H9 (cell line): Measurements from ENCODE around the gene KCNH1. TPM values are rescaled to one million over a fixed set of nuclear protein-coding genes. Genes with fewer than 3 reads are reported as not detected.

ENCODE experiments used
- DNase-seq: peaks from one replicate; pipeline ENCODE4 v3.0.0-alpha.2; 2017
- H2AFZ ChIP-seq: one replicate; pipeline ENCODE4 v1.6.1; 2013; ENCODE audit warnings: mild to moderate bottlenecking, low read length, control low read depth, moderate library complexity
- H2AK5ac ChIP-seq: 2 replicates; pipeline ENCODE4 v1.6.1; 2013; ENCODE audit warnings: low read length, control low read depth, mixed read lengths; ENCODE audit not compliant: insufficient read length
- H2BK120ac ChIP-seq: one replicate; pipeline ENCODE4 v1.6.1; 2013; ENCODE audit warnings: low read depth, mild to moderate bottlenecking, low read length, control low read depth, inconsistent platforms; ENCODE audit not compliant: poor library complexity, severe bottlenecking
- H2BK12ac ChIP-seq: 2 replicates; pipeline ENCODE4 v1.6.1; 2013; ENCODE audit warnings: low read length, control low read depth, mixed read lengths, low read depth; ENCODE audit not compliant: insufficient read length
- H2BK15ac ChIP-seq: 2 replicates; pipeline ENCODE4 v1.6.1; 2013; ENCODE audit warnings: low read depth, low read length, control low read depth
- H2BK20ac ChIP-seq: one replicate; pipeline ENCODE4 v1.6.1; 2013; ENCODE audit warnings: low read depth, mild to moderate bottlenecking, low read length, control low read depth, inconsistent platforms; ENCODE audit not compliant: poor library complexity, severe bottlenecking
- H2BK5ac ChIP-seq: 2 replicates; pipeline ENCODE4 v1.6.1; 2013; ENCODE audit warnings: low read length, control low read depth, mixed read lengths; ENCODE audit not compliant: insufficient read length
- H3K14ac ChIP-seq: 2 replicates; pipeline ENCODE4 v1.6.1; 2013; ENCODE audit warnings: low read length, control low read depth; ENCODE audit not compliant: insufficient read depth
- H3K18ac ChIP-seq: 2 replicates; pipeline ENCODE4 v1.6.1; 2013; ENCODE audit warnings: low read depth, mild to moderate bottlenecking, mixed read lengths, low read length, control low read depth; ENCODE audit not compliant: insufficient read length
- H3K23ac ChIP-seq: 2 replicates; pipeline ENCODE4 v1.6.1; 2013; ENCODE audit warnings: low read length, control low read depth, mixed read lengths, low read depth; ENCODE audit not compliant: insufficient read length
- H3K23me2 ChIP-seq: 2 replicates; pipeline ENCODE4 v1.6.1; 2013; ENCODE audit warnings: low read depth, mild to moderate bottlenecking, mixed read lengths, low read length, control low read depth; ENCODE audit not compliant: insufficient read length, poor library complexity, severe bottlenecking
- H3K27ac ChIP-seq: 2 replicates; pipeline ENCODE4 v1.5.1; 2013; ENCODE audit warnings: low read length, control low read depth, mixed read lengths, low read depth; ENCODE audit not compliant: insufficient read length
- H3K27me3 ChIP-seq: 2 replicates; pipeline ENCODE4 v1.6.1; 2013; ENCODE audit warnings: low read length, control low read depth, inconsistent platforms; ENCODE audit not compliant: insufficient read depth
- H3K4ac ChIP-seq: 2 replicates; pipeline ENCODE4 v1.6.1; 2013; ENCODE audit warnings: low read depth, mild to moderate bottlenecking, control low read depth, inconsistent platforms, low read length, moderate library complexity
- H3K4me1 ChIP-seq: 2 replicates; pipeline ENCODE4 v1.6.1; 2013; ENCODE audit warnings: low read length, control low read depth, inconsistent platforms; ENCODE audit not compliant: insufficient read depth
- H3K4me2 ChIP-seq: 2 replicates; pipeline ENCODE4 v1.6.1; 2013; ENCODE audit warnings: low read length, control low read depth, mixed read lengths; ENCODE audit not compliant: insufficient read length, insufficient read depth
- H3K56ac ChIP-seq: 2 replicates; pipeline ENCODE4 v1.6.1; 2013; ENCODE audit warnings: low read depth, mild to moderate bottlenecking, mixed read lengths, low read length, control low read depth; ENCODE audit not compliant: insufficient read length
- H3K79me1 ChIP-seq: 2 replicates; pipeline ENCODE4 v1.6.1; 2013; ENCODE audit warnings: low read depth, mild to moderate bottlenecking, moderate library complexity, low read length, control low read depth, inconsistent platforms; ENCODE audit not compliant: insufficient read depth, poor library complexity, severe bottlenecking
- H3K79me2 ChIP-seq: 2 replicates; pipeline ENCODE4 v1.6.1; 2013; ENCODE audit warnings: low read length, control low read depth, inconsistent platforms; ENCODE audit not compliant: insufficient read depth
- H3K9ac ChIP-seq: 2 replicates; pipeline ENCODE4 v1.6.1; 2013; ENCODE audit warnings: low read length, control low read depth, mixed read lengths; ENCODE audit not compliant: insufficient read length; ENCODE audit errors: extremely low read depth
- H3K9me3 ChIP-seq: one replicate; pipeline ENCODE4 v1.6.1; 2013; ENCODE audit warnings: low read depth, low read length, inconsistent platforms; ENCODE audit not compliant: control insufficient read depth
- H3T11ph ChIP-seq: one replicate; pipeline ENCODE4 v1.6.1; 2013; ENCODE audit warnings: mild to moderate bottlenecking, low read length, control low read depth, inconsistent platforms
- H4K20me1 ChIP-seq: one replicate; pipeline ENCODE4 v1.6.1; 2013; ENCODE audit not compliant: control insufficient read depth, insufficient read length, insufficient read depth
- H4K5ac ChIP-seq: 2 replicates; pipeline ENCODE4 v1.6.1; 2013; ENCODE audit warnings: low read depth, mild to moderate bottlenecking, mixed read lengths, low read length, control low read depth; ENCODE audit not compliant: insufficient read length
- H4K8ac ChIP-seq: replicated peaks from 2 replicates; pipeline ENCODE4 v1.6.1; 2013; ENCODE audit warnings: low read length, control low read depth, mixed read lengths, low read depth; ENCODE audit not compliant: insufficient read length
- H4K91ac ChIP-seq: 2 replicates; pipeline ENCODE4 v1.6.1; 2013; ENCODE audit warnings: low read depth, mild to moderate bottlenecking, moderate library complexity, mixed read lengths, low read length, control low read depth; ENCODE audit not compliant: insufficient read length
- H3K27ac Mint-ChIP-seq, 3 experiments: 2 replicates in 2 of 3; 3 replicates in 1 of 3; pipeline ENCODE4 v1.8.0; 2020 to 2021; ENCODE audit warnings: mixed read lengths in 3 of 3, mild to moderate bottlenecking in 1 of 3, moderate library complexity in 1 of 3
- H3K27me3 Mint-ChIP-seq: 2 replicates; pipeline ENCODE4 v1.8.0; 2021; ENCODE audit warnings: low read depth, mild to moderate bottlenecking, moderate library complexity, mixed read lengths
- H3K36me3 Mint-ChIP-seq, 3 experiments: 2 replicates in 2 of 3; 3 replicates in 1 of 3; pipeline ENCODE4 v1.8.0; 2020 to 2021; ENCODE audit warnings: low read depth in 3 of 3, mixed read lengths in 3 of 3; ENCODE audit not compliant: insufficient read depth in 1 of 3
- H3K4me1 Mint-ChIP-seq, 2 experiments: 2 replicates each; pipeline ENCODE4 v1.8.0; 2020; ENCODE audit warnings: mixed read lengths in 2 of 2
- H3K4me3 Mint-ChIP-seq, 2 experiments: 2 replicates in 1 of 2; 3 replicates in 1 of 2; pipeline ENCODE4 v1.8.0; 2020 to 2021; ENCODE audit warnings: mild to moderate bottlenecking in 2 of 2, mixed read lengths in 2 of 2, moderate library complexity in 1 of 2
- H3K9me3 Mint-ChIP-seq, 2 experiments: 2 replicates in 1 of 2; 3 replicates in 1 of 2; pipeline ENCODE4 v1.8.0; 2020; ENCODE audit warnings: mild to moderate bottlenecking in 2 of 2, mixed read lengths in 2 of 2, moderate library complexity in 1 of 2
- CTCF ChIP-seq: fragments of 200-600 bp; sonication (generic); conservative IDR thresholded peaks from 3 replicates; pipeline ENCODE4 v1.8.0; 2021; ENCODE audit warnings: antibody characterized with exemption, mild to moderate bottlenecking
- WGBS: extraction: QIAGEN DNeasy Blood & Tissue Kit; methylation state at CpG from one replicate; pipeline ENCODE4 v1.1.7; 2013; ENCODE audit warnings: missing lambda C conversion rate, low lambda C conversion rate, mixed read lengths; ENCODE audit not compliant: insufficient read length; ENCODE audit errors: extremely low coverage; 5-methylcytosine and 5-hydroxymethylcytosine counted together
- total RNA-seq: library from RNA; stranded (reverse); gene quantifications from 2 replicates; pipeline ENCODE4 v1.2.1, GENCODE V29; 2021

KCNH1 gene
- total RNA-seq, 1 experiment from 2014 or later: 0.11 TPM

- Histone ChIP-seq H3K9ac (no peak overlapping the region), H3K27me3 (no peaks in the 10 kb centered on the region), H2AK5ac (no peak overlapping the region), H2BK15ac (no peak overlapping the region), H3T11ph (no peak overlapping the region), H2BK5ac (no peak overlapping the region), H2BK12ac (no peak overlapping the region), H3K56ac (no peak overlapping the region), H4K20me1 (no peaks in the 10 kb centered on the region), H3K9me3 (no peaks in the 10 kb centered on the region), H3K27ac (no peak overlapping the region), H4K8ac (no peak overlapping the region), H3K79me2 (no peaks in the 10 kb centered on the region), H2BK20ac (no peak overlapping the region), H3K4me2 (no peak overlapping the region), H3K79me1 (no peaks in the 10 kb centered on the region), H4K91ac (no peak overlapping the region), H2AFZ (no peak overlapping the region), H3K18ac (no peak overlapping the region), H2BK120ac (no peak overlapping the region), H3K23me2 (no peaks in the 10 kb centered on the region), H3K4ac (no peak overlapping the region), H3K4me1 (no peaks in the 10 kb centered on the region), H3K23ac (no peak overlapping the region), H4K5ac (no peak overlapping the region), H3K14ac (no peak overlapping the region)
- H3K4me3 Mint-ChIP-seq: no peak overlapping the region
- H3K4me1 Mint-ChIP-seq: peaks cover 0 to 5% of the 10 kb centered on the region in 2 experiments; a peak in 2 of 4 replicates
- TF ChIP-seq CTCF: no peak
- peaks cover 4% of the 10 kb centered on the region; the same call in 1 of the 2 replicates for H3K27me3 Mint-ChIP-seq
- no CpG with 5 or more reads among the region's 1 CpG for WGBS
- no peak overlapping the region for H3K27ac Mint-ChIP-seq
- DNase-seq: no peak
- no peaks in the 10 kb centered on the region for H3K36me3 Mint-ChIP-seq
- H3K9me3 Mint-ChIP-seq: no peaks in the 10 kb centered on the region
These were observed 226.6 kb downstream of the KCNH1 start for GRCh38 chr1:210907251-210907805.
